NCI-H2196 treated with DMSO at 0.1 percent for 48 hours (cell line): ENCODE measurements around the gene KIF26B.
"Not testable (repeated sequence)": the region's sequence is repeated elsewhere in the genome, so short reads cannot be mapped to it uniquely, and the experiment has no call there.

Source experiments
- DNase-seq: peaks from one replicate; lab custom pipeline; 2025; ENCODE audit not compliant: unreplicated experiment; lab: John Stamatoyannopoulos, UW

The KIF26B gene

DNA sequence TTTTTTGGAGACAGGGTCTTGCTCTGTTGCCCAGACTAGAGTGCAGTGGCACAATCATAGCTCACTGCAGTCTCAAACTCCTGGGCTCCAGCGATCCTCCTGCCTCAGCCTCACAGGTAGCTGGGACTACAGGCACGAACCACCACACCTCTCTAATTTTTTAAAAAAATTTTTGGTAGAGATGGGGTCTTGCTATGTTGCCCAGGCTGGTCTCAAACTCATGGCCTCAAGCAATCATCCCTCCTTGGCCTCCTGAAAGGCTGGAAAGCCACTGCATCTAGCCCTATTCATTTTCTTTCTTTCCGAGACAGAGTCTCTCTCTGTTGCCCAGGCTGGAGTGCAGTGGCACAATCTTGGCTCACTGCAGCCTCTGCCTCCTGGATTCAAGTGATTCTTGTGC is 559.2 kb downstream of the KIF26B start:
- not testable (repeated sequence) for DNase-seq

DNA sequence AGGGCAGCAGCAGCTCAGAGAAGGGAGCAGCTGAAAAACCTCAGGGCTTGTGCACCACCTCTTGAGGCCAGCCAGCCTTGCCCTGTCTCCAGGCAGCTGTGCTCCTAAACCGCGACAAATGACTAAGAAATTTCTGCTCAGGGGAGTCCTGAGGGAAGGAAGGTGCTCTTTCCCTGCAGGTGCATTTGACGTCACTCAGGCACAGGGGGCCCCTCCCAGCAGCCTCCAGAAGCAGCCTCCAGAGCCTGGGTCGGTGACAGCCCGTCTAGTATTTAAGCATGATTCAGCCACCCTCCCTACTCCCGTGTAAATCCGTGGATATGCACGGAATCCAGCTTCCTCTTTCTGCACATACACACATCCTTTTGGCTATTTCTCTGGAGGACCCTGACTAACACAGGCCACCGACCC is 560.5 kb downstream of the KIF26B start:
- DNase-seq: no peak

DNA sequence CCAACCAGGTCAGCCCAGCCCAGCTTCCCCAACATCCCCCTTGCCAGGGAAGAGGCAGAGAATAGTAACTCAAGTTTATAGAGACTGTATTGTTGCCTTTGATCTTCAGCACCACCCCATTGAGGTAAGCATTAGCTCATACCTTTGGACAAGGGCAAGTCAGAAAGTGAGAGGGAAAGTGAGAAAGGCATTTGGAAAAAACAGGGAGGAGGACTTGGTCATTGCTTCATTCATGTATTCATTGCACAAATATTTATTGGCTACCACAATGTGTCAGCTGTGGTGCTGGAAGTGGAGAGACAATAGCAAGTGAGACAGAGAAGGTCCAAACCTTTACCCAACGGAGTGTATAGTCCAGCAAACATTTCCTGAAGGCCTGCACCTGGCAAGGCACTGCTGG is 561.2 kb downstream of the KIF26B start:
- no peak for DNase-seq

- no peak for DNase-seq
These were observed 561.8 kb downstream of the KIF26B start for GRCh38 chr1:245716561-245716960.

DNA sequence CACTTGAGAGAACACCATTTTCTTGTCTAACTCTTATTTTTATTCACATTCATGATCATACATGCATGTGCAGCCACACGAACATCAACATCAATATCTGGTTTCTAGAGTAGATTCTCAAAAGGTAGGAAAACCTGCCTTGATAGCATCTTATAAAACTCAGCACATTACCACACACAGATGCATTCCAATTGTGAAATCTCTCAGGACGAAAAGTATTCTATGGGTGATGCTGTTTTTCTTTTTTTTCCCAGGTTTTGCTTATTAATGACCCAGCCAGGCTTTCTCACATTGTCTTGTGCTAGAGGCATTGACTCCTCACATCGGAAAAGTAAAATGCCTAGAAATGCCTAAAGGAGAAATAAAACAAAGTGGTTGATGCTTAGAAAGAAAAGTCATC is 562.8 kb downstream of the KIF26B start:
- DNase-seq: no peak

DNA sequence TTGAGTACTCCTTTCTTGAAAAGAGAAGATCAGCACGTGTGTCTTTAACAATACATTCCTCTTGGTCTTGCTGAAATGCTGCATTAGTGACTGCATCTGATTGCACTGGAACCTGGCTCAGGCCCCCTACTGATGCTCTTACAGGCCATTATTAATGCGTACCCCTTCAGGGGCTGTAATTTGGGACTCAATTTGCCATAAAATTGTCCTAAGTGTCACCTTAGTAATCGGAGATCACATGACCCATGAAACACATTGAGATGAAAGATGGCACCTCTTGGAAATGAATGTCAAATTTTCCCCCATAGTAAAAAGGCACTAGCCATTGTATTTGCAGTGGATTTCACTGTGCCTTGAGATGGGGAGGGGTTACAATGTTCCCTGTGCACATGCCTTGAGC is 563.3 kb downstream of the KIF26B start:
- DNase-seq: no peak

GRCh38 chr1:245718951-245719350 is 564.2 kb downstream of the KIF26B start:
- no peak for DNase-seq

- no peak for DNase-seq
These were observed 566.7 kb downstream of the KIF26B start for GRCh38 chr1:245721488-245721887.

GRCh38 chr1:245728035-245728434 is 573.2 kb downstream of the KIF26B start:
- DNase-seq: not testable (repeated sequence)

- no peak for DNase-seq
These were observed 576.0 kb downstream of the KIF26B start for GRCh38 chr1:245730801-245731200.

DNA sequence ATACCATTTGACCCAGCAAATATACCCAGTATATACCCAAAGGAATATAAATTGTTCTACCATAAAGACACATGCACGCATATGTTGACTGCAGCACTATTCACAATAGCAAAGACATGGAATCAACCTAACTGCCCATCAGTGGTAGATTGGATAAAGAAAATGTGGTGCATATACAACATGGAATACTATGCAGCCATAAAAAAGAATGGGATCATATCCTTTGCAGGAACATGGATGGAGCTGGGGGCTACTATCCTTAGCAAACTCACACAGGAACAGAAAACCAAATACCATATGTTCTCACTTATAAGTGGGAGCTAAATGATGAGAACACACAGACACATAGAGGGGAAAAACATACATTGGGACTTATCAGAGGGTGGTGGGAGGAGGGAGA is 585.6 kb downstream of the KIF26B start:
- not testable (repeated sequence) for DNase-seq

DNA sequence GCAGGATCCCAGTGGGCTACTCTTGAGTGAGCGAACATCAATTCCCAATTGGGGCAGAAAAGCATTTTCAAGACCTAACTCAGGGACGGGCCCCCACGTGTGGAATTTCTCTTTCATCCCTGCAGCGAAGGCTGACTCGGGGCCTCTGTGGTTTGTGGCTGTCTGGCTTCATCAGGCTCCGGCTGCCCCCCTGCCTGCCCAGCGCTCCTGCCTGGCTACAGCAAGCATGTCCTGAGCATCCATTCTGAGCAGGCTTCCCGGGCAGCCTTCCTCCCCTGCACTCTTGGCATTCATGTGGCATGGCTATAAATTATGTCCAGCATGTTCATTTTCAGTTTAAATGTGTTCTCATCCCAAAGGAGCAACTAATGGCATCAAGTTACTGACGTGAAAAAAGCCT is 588.1 kb downstream of the KIF26B start:
- no peak for DNase-seq

DNA sequence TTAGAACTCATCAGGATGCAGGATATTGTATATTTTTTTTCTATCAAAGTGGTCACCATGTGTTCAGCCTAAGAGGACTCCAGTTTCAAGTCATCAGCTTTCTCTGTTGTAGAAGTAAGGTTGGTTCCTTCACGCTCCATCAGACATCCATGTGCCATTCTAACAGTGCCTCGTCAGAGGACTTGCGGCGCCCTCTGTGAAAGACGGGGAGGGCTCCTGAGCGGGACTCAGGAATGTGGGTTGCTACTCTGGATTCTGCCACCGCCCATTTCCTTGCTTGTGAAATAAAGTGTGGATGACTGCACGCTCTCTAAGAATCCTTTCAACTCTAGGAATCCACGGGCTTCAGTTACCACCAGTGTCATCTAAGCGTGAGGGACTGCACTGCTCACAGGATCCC is 593.5 kb downstream of the KIF26B start:
- no peak for DNase-seq

DNA sequence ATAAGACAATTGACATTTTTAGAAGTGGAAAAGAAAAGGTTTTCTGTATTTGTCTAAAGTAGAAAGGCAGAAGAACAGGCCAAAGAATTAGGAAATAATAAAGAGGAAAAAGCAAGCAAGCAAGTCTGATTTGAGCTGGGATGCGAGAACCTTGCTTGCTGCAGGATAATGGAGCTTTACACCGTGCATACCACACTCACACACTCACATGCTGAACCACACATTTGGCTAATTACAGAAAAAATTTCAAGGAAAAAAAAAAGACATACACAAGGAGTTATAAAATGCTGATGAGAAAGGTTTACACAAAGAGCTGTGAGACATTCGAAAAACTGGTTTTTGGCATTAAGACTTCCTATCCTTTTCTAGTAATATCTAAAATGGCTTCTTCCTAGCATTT is 593.9 kb downstream of the KIF26B start:
- DNase-seq: no peak

DNA sequence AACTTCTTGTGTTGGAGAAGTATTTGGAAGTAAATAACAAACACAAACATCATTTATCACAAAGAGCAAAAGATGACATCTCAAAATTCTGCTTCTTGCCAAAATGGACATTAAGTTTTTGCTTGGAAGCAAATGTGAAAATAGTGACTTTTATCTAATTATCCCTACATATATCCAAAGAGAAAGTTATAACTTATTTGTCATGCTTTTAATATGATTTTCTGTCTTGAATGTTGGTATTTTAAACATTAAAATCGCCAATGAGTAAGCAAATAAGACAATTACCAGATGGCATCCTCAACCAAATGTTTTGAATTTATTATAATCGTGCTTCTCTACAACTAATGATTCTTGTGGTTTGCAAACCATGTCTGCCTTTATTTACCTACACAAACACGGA is 594.3 kb downstream of the KIF26B start:
- DNase-seq: no peak

DNA sequence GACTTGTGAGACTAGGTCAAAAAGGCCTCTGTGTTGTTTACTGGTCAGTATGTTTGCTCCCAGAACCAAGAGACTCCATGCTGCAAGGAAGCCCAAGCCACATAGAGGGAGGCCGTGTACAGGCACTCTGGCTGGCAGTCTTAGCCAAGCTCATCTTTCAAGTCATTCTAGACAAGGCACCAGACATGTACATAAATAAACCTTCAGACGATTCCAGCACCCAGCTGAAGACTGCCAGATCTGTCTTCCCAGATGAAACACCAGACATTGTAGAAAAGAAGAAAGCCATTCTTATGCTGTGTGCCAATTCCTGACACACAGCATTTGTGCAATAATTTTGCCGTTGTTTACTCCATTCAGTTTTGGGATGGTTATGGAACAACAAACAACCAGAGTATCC is 595.5 kb downstream of the KIF26B start:
- no peak for DNase-seq

DNA sequence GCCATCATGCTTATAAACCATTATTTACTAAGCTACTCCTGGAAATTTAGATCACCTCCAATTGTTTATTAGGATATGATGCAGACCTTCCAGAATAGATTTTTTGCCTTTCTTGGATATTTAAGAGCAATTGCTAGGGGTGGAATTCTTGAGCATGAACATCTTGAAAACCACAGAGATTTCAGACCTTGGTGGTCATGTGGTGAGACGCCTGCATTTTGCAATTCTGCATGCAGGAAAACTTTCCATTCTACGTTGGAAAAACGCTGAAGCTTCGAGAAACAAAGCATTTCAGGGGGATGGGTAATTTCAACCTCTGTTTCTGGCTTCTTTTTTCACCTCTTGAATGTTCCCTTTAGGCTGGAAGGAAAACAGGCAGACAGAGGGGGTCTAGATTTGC is 596.3 kb downstream of the KIF26B start:
- DNase-seq: no peak

- no peak for DNase-seq
These were observed 597.1 kb downstream of the KIF26B start for GRCh38 chr1:245751726-245752470.

DNA sequence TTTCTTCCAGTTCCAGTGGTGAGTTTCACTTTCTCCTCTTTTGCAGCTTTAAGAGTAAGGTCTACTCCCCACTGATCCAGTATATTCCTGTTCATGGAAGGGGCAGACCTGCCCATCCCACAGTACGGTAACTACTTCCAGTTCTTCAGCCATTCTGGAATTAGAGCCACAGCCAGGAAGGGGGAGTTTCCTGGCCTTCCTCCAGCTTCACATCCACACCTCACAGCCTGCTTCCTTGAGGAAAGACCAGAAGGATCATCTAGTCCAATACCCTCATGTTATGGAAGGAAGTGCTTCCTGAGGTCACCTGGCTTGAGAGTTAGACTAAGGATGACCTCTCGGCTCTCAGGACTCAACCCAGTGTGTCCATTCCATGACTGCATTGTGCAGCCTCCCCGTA is 597.8 kb downstream of the KIF26B start:
- DNase-seq: no peak

DNA sequence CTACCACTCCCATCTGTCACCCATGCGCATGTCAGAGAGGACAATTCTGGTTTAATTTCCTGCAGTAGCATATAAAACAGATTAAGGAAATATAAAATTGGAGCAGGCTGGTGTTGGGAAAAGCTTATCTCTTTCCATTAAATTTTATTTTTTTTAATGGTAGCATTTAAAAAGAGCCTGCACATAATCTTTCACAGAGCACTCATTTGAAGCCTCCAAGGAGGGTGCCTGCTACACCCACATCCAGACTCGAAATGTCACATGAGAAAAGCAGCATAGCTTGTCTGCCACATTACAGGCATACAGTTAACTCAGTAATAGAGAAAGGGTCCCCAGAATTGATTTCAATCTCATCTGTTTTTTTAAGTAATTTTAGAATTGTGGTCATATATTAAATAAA is 599.0 kb downstream of the KIF26B start:
- DNase-seq: no peak

DNA sequence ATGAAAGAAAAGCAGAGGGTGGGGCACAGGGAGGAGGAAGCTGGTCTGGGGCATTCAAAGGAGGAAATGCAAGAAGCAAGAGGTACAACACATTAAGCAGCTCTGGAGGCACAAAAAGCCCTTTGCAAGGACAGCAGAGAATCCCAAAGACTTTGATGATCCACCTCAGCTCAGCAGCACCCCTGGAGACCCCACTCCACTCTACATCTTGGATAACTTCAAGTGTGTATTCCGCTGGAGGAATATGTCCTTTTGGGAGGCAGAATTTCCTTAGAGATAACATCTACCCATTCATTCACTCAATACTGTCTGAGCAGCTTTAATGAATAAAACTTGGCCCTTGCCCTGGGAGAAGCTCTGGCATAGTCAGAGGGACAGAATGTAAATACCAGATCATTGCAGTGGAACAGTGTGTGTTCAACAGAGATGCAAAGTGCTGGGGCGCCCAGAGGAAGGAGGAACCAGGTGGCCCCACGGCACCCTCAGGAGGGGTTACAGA is 599.7 kb downstream of the KIF26B start:
- no peak for DNase-seq
